ENCODE data around the gene STK32A. TPM values are rescaled to one million over a fixed set of nuclear protein-coding genes. Genes with fewer than 3 reads are reported as not detected.

Gene STK32A
- total and polyA plus RNA-seq, 9 of the 15 experiments (the other 6 are each of a cell fraction or from before 2014, with no cell fraction given), result not detected

- in situ Hi-C loops (cut with MboI), result no loop called here
- Histone ChIP-seq H3K4me1 (replicated peaks in 1 of 2; ENCODE audit: control insufficient read depth in 2 of 2, insufficient read depth in 2 of 2, low read length in 2 of 2) (no peaks in the 10 kb centered on the region), H3K36me3 (ENCODE audit: control insufficient read depth, insufficient read depth, low read length) (no peaks in the 10 kb centered on the region), H3K9ac (ENCODE audit: insufficient read depth in 1 of 2, low read depth in 2 of 2, low read length in 2 of 2) (no peak overlapping the region), H3K79me2 (ENCODE audit: control insufficient read depth, insufficient read depth, low read length) (no peaks in the 10 kb centered on the region), H3K27ac (ENCODE audit: extremely low read depth, low read depth, low read length) (no peak overlapping the region), H2AFZ (ENCODE audit: low read depth, low read length) (no peak overlapping the region), H4K20me1 (replicated peaks; ENCODE audit: control insufficient read depth, insufficient read depth, low read length) (no peaks in the 10 kb centered on the region), H3K9me3 (replicated peaks; ENCODE audit: control insufficient read depth, insufficient read depth, low read depth, low read length) (no peaks in the 10 kb centered on the region), H3K9me1 (ENCODE audit: control insufficient read depth, insufficient read depth, low read length) (no peaks in the 10 kb centered on the region), H3K4me2 (ENCODE audit: insufficient read depth, low read length) (no peak overlapping the region), H3K4me3 (no peak overlapping the region), H3K27me3 (ENCODE audit: control insufficient read depth in 2 of 2, insufficient read depth in 2 of 2, low read length in 2 of 2) (no peaks in the 10 kb centered on the region)
- ATAC-seq (no peak), DNase-seq (ENCODE audit: extremely low read depth in 1 of 4, low spot score in 3 of 4) (no peak), FAIRE-seq (no peak)
- intact Hi-C loops (cut with micrococcal nuclease), result no loop called here
- BruUV-seq (replicated peaks), result no TSS peak
- CTCF ChIA-PET (ENCODE audit: low intra/inter-chr PET ratio), result no interaction called here
- WGBS (ENCODE audit: insufficient coverage, low coverage, missing lambda C conversion rate), result 2% methylated on average over 4 of the region's 4 CpGs
- TF ChIP-seq HOXB6 (CRISPR knock-in tag; IDR thresholded peaks at IDR 0.05; ENCODE audit: borderline replicate concordance) (no peak), RBM22 (IDR thresholded peaks at IDR 0.05; ENCODE audit: low read depth, low read length, poor library complexity, severe bottlenecking) (no peak), ZFPM2 (CRISPR knock-in tag; IDR thresholded peaks at IDR 0.05) (no peak), CBX5 (IDR thresholded peaks at IDR 0.05; ENCODE audit: borderline replicate concordance, low read depth) (no peak), NFE2 (IDR thresholded peaks at IDR 0.05; ENCODE audit: low read depth) (no peak), POLR2A (conservative IDR thresholded peaks at IDR 0.05) (no peak), TEAD4 (IDR thresholded peaks at IDR 0.05; ENCODE audit: low read length) (no peak), TEAD4 (CRISPR knock-in tag; IDR thresholded peaks at IDR 0.05; ENCODE audit: borderline replicate concordance) (no peak), KDM5B (IDR thresholded peaks at IDR 0.05; ENCODE audit: insufficient replicate concordance, low read depth, low read length) (no peak)
- POLR2A ChIA-PET, result no interaction called here
These were observed 102.0 kb downstream of the STK32A start for GRCh38 chr5:147336876-147337275.

GRCh38 chr5:147339313-147339712 is 104.5 kb downstream of the STK32A start:
- H3K36me3 ChIP-seq (ENCODE audit: control insufficient read depth, insufficient read depth, low read length), result no peaks in the 10 kb centered on the region
- POLR2A ChIA-PET, result no interaction called here
- H3K9me3 ChIP-seq (replicated peaks; ENCODE audit: control insufficient read depth, insufficient read depth, low read depth, low read length), result no peaks in the 10 kb centered on the region
- no peak overlapping the region for H3K4me2 ChIP-seq (ENCODE audit: insufficient read depth, low read length)
- no peaks in the 10 kb centered on the region for H3K79me2 ChIP-seq (ENCODE audit: control insufficient read depth, insufficient read depth, low read length)
- H4K20me1 ChIP-seq (replicated peaks; ENCODE audit: control insufficient read depth, insufficient read depth, low read length), result no peaks in the 10 kb centered on the region
- no peak overlapping the region for H3K9ac ChIP-seq (ENCODE audit: insufficient read depth in 1 of 2, low read depth in 2 of 2, low read length in 2 of 2)
- H2AFZ ChIP-seq (ENCODE audit: low read depth, low read length), result no peak overlapping the region
- no TSS peak for BruUV-seq (replicated peaks)
- no peaks in the 10 kb centered on the region for H3K27me3 ChIP-seq (ENCODE audit: control insufficient read depth in 2 of 2, insufficient read depth in 2 of 2, low read length in 2 of 2)
- in situ Hi-C loops (cut with MboI), result no loop called here
- H3K9me1 ChIP-seq (ENCODE audit: control insufficient read depth, insufficient read depth, low read length), result no peaks in the 10 kb centered on the region
- CTCF ChIA-PET (ENCODE audit: low intra/inter-chr PET ratio), result no interaction called here
- H3K27ac ChIP-seq (ENCODE audit: extremely low read depth, low read depth, low read length), result no peak overlapping the region
- intact Hi-C loops (cut with micrococcal nuclease), result no loop called here
- no peaks in the 10 kb centered on the region for H3K4me1 ChIP-seq (replicated peaks in 1 of 2; ENCODE audit: control insufficient read depth in 2 of 2, insufficient read depth in 2 of 2, low read length in 2 of 2)
- ATAC-seq (no peak), DNase-seq (ENCODE audit: extremely low read depth in 1 of 4, low spot score in 3 of 4) (no peak), FAIRE-seq (no peak)
- H3K4me3 ChIP-seq, result no peak overlapping the region
- 2% methylated on average over 4 of the region's 4 CpGs for whole genome bisulfite sequencing (ENCODE audit: insufficient coverage, low coverage, missing lambda C conversion rate)
- TF ChIP-seq CREB1 (IDR thresholded peaks at IDR 0.05) (no peak), CREB1 (CRISPR knock-in tag; IDR thresholded peaks at IDR 0.05) (no peak), HCFC1 (IDR thresholded peaks at IDR 0.05; ENCODE audit: low read depth, low read length) (no peak), ZNF212 (CRISPR knock-in tag; IDR thresholded peaks at IDR 0.05) (no peak), SREBF2 (CRISPR knock-in tag; IDR thresholded peaks at IDR 0.05) (no peak), ZMIZ1 (IDR thresholded peaks at IDR 0.05; ENCODE audit: low read depth in 2 of 2, low read length in 2 of 2) (no peak)
